ENCODE results near the gene GPR137. TPM values are rescaled to one million over a fixed set of nuclear protein-coding genes. Genes with fewer than 3 reads are reported as not detected.

The GPR137 gene
- total RNA-seq, 4 donors from 2014 or later = 14.9 to 46.9 (median 33.8) TPM

- TF ChIP-seq POLR2A (IDR thresholded peaks at IDR 0.05) (no peak), CTCF (IDR thresholded peaks at IDR 0.05) (no peak)
- intact Hi-C loops (cut with DNase I) = no loop called here
- 94 to 95% methylated on average over 4 of the region's 4 CpGs for WGBS, 2 donors
Measured at GRCh38 chr11:64259533-64260067, 26.0 kb upstream of the GPR137 start.

GRCh38 chr11:64260147-64260708 lies 25.4 kb upstream of the GPR137 start:
- DNase-seq = no peak
- WGBS, 2 donors = 94 to 95% methylated on average over 6 of the region's 6 CpGs
- no peaks in the 10 kb centered on the region for H3K9me3 ChIP-seq

More at GRCh38 chr11:64259533-64260067, 26.0 kb upstream of the GPR137 start:
- peaks cover 27 to 36% of the 10 kb centered on the region in 2 donors for H3K36me3 ChIP-seq
- H3K27me3 ChIP-seq = no peaks in the 10 kb centered on the region
- DNase-seq = no peak
- H3K4me1 ChIP-seq = no peaks in the 10 kb centered on the region
- no peaks in the 10 kb centered on the region for H3K9me3 ChIP-seq
- H3K4me3 ChIP-seq (replicated peaks in 1 of 3) = no peak overlapping the region
- no peak overlapping the region for H3K27ac ChIP-seq

GRCh38 chr11:64261556-64262080 lies 24.0 kb upstream of the GPR137 start:
- no peak overlapping the region for H3K27ac ChIP-seq
- no peak for TF ChIP-seq POLR2A (IDR thresholded peaks at IDR 0.05)
- TF ChIP-seq CTCF (IDR thresholded peaks at IDR 0.05) = no peak
- intact Hi-C loops (cut with DNase I) = no loop called here
- no peaks in the 10 kb centered on the region for H3K27me3 ChIP-seq
- no peak overlapping the region for H3K4me3 ChIP-seq (replicated peaks in 1 of 3)
- H3K9me3 ChIP-seq = no peaks in the 10 kb centered on the region
- peaks cover 27 to 30% of the 10 kb centered on the region in 2 donors for H3K36me3 ChIP-seq
- WGBS, 2 donors = 93 to 94% methylated on average over 14 of the region's 18 CpGs
- no peak for DNase-seq
- H3K4me1 ChIP-seq = no peaks in the 10 kb centered on the region

More at GRCh38 chr11:64260147-64260708, 25.4 kb upstream of the GPR137 start:
- Histone ChIP-seq H3K4me3 (replicated peaks in 1 of 3) (no peak overlapping the region), H3K27me3 (no peaks in the 10 kb centered on the region), H3K4me1 (no peaks in the 10 kb centered on the region), H3K27ac (no peak overlapping the region), H3K36me3 (peaks cover 27 to 36% of the 10 kb centered on the region in 2 donors)
- TF ChIP-seq CTCF (IDR thresholded peaks at IDR 0.05) (no peak), POLR2A (IDR thresholded peaks at IDR 0.05) (no peak)
- intact Hi-C loops (cut with DNase I) = no loop called here

GRCh38 chr11:64262271-64263002 lies 23.2 kb upstream of the GPR137 start:
- intact Hi-C loops (cut with DNase I) = no loop called here
- peaks cover 27 to 28% of the 10 kb centered on the region in 2 donors for H3K36me3 ChIP-seq
- TF ChIP-seq CTCF (IDR thresholded peaks at IDR 0.05) (no peak), POLR2A (IDR thresholded peaks at IDR 0.05) (no peak)
- peaks cover 2 to 7% of the 10 kb centered on the region in 2 donors for H3K4me1 ChIP-seq
- no peak overlapping the region for H3K27ac ChIP-seq
- H3K4me3 ChIP-seq (replicated peaks in 1 of 3) = no peak overlapping the region
- WGBS, 2 donors = 96 to 97% methylated on average over 20 to 40 of the region's 42 CpGs
- no peaks in the 10 kb centered on the region for H3K9me3 ChIP-seq
- no peaks in the 10 kb centered on the region for H3K27me3 ChIP-seq
- no peak for DNase-seq

Measured in thyroid gland (tissue), 4 donors.